ENCODE data around the gene FALEC. TPM values are rescaled to one million over a fixed set of nuclear protein-coding genes. Genes with fewer than 3 reads are reported as not detected.
A peak's percentile ranks its signal among the peaks of the same experiment; 100 is the strongest.

FALEC gene
- not detected for total RNA-seq
- polyA plus RNA-seq, result under 1 TPM in 1 of 3 donors, not detected in 2; 0.93 TPM
- long read RNA-seq, donor 1, result 0 reads
- long read RNA-seq, donor 2, result 0 reads
- long read RNA-seq, donor 3, result 0 reads
- long read RNA-seq, donor 4, result 0 reads
- long read RNA-seq, donor 5, result 0 reads
- long read RNA-seq, donor 6, result 0 reads
- long read RNA-seq, donor 7, result 0 reads
- long read RNA-seq, donor 8, result 0 reads
- long read RNA-seq, donor 9, result 0 reads
- long read RNA-seq, donor 10, result 0 reads

- WGBS, 5 donors, result 0 to 2% (median 0%) methylated on average over 47 to 54 of the region's 54 CpGs
- TF ChIP-seq, protein P1, sequence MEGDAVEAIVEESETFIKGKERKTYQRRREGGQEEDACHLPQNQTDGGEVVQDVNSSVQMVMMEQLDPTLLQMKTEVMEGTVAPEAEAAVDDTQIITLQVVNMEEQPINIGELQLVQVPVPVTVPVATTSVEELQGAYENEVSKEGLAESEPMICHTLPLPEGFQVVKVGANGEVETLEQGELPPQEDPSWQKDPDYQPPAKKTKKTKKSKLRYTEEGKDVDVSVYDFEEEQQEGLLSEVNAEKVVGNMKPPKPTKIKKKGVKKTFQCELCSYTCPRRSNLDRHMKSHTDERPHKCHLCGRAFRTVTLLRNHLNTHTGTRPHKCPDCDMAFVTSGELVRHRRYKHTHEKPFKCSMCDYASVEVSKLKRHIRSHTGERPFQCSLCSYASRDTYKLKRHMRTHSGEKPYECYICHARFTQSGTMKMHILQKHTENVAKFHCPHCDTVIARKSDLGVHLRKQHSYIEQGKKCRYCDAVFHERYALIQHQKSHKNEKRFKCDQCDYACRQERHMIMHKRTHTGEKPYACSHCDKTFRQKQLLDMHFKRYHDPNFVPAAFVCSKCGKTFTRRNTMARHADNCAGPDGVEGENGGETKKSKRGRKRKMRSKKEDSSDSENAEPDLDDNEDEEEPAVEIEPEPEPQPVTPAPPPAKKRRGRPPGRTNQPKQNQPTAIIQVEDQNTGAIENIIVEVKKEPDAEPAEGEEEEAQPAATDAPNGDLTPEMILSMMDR (IDR thresholded peaks at IDR 0.05), result no peak
- TF ChIP-seq EP300 (IDR thresholded peaks at IDR 0.05), result no peak
- TF ChIP-seq POLR2A (IDR thresholded peaks at IDR 0.05), result no peak
- peak; percentile 58 to 81 (median 70) for TF ChIP-seq POLR2AphosphoS5 (IDR thresholded peaks at IDR 0.05)
- peaks cover 12 to 43% (median 21%) of the 10 kb centered on the region in 4 donors for H3K4me1 ChIP-seq
These were observed at the start of gene FALEC for GRCh38 chr1:150515328-150516049. Gene FALEC, plus strand, starts transcription at chr1:150515752.

DNA sequence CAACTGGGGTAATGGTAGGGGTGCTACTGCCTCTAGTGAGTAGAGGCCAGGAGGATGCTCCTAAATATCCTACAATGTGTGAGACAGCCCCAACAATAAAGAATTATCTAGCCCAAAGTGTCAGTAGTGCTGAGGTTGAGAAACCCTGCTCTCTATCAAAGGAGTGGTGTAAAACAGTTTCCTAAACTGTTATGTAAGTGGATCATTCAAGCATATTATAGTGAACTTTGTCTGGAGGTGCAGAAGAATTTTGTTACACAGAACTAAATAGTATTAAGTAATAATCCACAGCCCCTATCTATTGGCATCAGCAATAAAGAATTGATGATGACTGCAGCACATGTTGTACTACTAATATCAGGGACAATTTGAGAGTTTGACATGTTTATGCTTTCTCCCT, 48.6 kb upstream of the FALEC start:
- H3K36me3 ChIP-seq, result peaks cover 56 to 84% (median 74%) of the 10 kb centered on the region in 4 donors
- DNase-seq, result no peak
- H3K4me1 ChIP-seq, result peaks cover 0 to 19% (median 4%) of the 10 kb centered on the region in 4 donors
- no peak for TF ChIP-seq POLR2AphosphoS5 (IDR thresholded peaks at IDR 0.05)
- no peak for TF ChIP-seq EP300 (IDR thresholded peaks at IDR 0.05)
- TF ChIP-seq, protein P1 (IDR thresholded peaks at IDR 0.05), result no peak
- TF ChIP-seq POLR2A (IDR thresholded peaks at IDR 0.05), result no peak
- no peaks in the 10 kb centered on the region for H3K27me3 ChIP-seq
- H3K27ac ChIP-seq, result no peak overlapping the region
- no peak overlapping the region for H3K4me3 ChIP-seq
- H3K9me3 ChIP-seq, result no peaks in the 10 kb centered on the region
- intact Hi-C loops (cut with DNase I; ENCODE audit: low total_unique reads), result no loop called here

More at GRCh38 chr1:150515328-150516049, at the start of gene FALEC:
- peak; percentile 98 to 99 for DNase-seq
- intact Hi-C loops (cut with DNase I; ENCODE audit: low total_unique reads), result no loop called here
- Histone ChIP-seq H3K27me3 (no peaks in the 10 kb centered on the region), H3K4me3 (peak within 1 kb of the TSS; percentile 55 to 65 (median 58)), H3K9me3 (no peaks in the 10 kb centered on the region), H3K36me3 (peaks cover 0 to 16% (median 13%) of the 10 kb centered on the region in 4 donors), H3K27ac (peak within 1 kb of the TSS; percentile 80 to 92 (median 85))

GRCh38 chr1:150469291-150469690, 46.3 kb upstream of the FALEC start:
- no peaks in the 10 kb centered on the region for H3K27me3 ChIP-seq
- no peak for DNase-seq
- H3K36me3 ChIP-seq, result peaks cover 58 to 75% (median 73%) of the 10 kb centered on the region in 4 donors
- H3K4me3 ChIP-seq, result no peak overlapping the region
- 64 to 91% (median 77%) methylated on average over 1 of the region's 1 CpG for WGBS, 5 donors
- H3K9me3 ChIP-seq, result no peaks in the 10 kb centered on the region
- H3K27ac ChIP-seq, result no peak overlapping the region
- TF ChIP-seq EP300 (IDR thresholded peaks at IDR 0.05) (no peak), POLR2A (IDR thresholded peaks at IDR 0.05) (no peak), POLR2AphosphoS5 (IDR thresholded peaks at IDR 0.05) (no peak)
- TF ChIP-seq, protein P1 (IDR thresholded peaks at IDR 0.05), result no peak
- H3K4me1 ChIP-seq, result peaks cover 0 to 23% (median 4%) of the 10 kb centered on the region in 4 donors
- intact Hi-C loops (cut with DNase I; ENCODE audit: low total_unique reads), result no loop called here

DNA sequence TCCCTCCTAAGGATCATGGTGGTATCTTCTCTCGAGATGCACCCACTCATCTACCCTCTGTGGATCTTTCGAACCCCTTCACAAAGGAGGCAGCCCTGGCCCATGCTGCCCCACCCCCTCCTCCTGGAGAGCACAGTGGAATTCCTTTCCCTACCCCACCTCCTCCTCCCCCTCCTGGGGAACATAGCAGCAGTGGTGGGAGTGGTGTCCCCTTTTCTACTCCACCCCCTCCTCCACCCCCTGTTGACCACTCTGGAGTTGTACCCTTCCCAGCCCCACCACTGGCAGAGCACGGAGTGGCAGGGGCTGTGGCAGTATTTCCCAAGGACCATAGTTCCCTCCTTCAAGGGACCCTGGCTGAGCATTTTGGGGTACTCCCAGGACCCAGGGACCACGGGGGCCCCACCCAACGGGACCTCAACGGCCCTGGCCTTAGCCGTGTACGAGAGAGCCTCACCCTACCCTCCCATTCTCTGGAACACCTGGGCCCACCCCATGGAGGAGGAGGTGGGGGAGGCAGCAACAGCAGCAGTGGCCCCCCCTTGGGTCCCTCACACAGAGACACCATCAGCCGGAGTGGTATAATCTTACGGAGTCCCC, 42.9 kb upstream of the FALEC start:
- no peak for TF ChIP-seq POLR2A (IDR thresholded peaks at IDR 0.05)
- no peak for TF ChIP-seq EP300 (IDR thresholded peaks at IDR 0.05)
- TF ChIP-seq POLR2AphosphoS5 (IDR thresholded peaks at IDR 0.05), result no peak
- TF ChIP-seq, protein P1 (IDR thresholded peaks at IDR 0.05), result no peak
- 88 to 97% (median 91%) methylated on average over 5 to 10 of the region's 10 CpGs for WGBS, 5 donors
- DNase-seq, result no peak
- intact Hi-C loops (cut with DNase I; ENCODE audit: low total_unique reads), result no loop called here
- Histone ChIP-seq H3K27me3 (no peaks in the 10 kb centered on the region), H3K36me3 (peaks cover 32 to 42% (median 39%) of the 10 kb centered on the region in 4 donors), H3K4me1 (peaks cover 0 to 40% (median 15%) of the 10 kb centered on the region in 4 donors), H3K27ac (no peak overlapping the region), H3K4me3 (no peak overlapping the region), H3K9me3 (no peaks in the 10 kb centered on the region)

All from stomach (tissue), 19 donors.